Heart right ventricle (tissue), 16 donors: ENCODE data around the gene C2orf80. TPM values are rescaled to one million over a fixed set of nuclear protein-coding genes. Genes with fewer than 3 reads are reported as not detected.

ENCODE experiments used
- ATAC-seq, 8 donors: fragments of 200-7000 bp; cut with Tn5 transposase; one replicate each; pipeline ENCODE4 v1.9.1; 2020; ENCODE audit warnings: mild to moderate bottlenecking in 8 of 8, moderate library complexity in 8 of 8, moderate number of reproducible peaks in 1 of 8
- DNase-seq, 2 donors: peaks; one replicate each; pipeline ENCODE4 v3.0.0-alpha.2; 2020
- H3K27ac ChIP-seq, 10 donors: fragments of 200-600 bp; sonication (generic) in 2 of 10; one replicate each; pipeline versions ENCODE4 v1.5.0 to v1.8.0; 2020 to 2022; ENCODE audit warnings: mild to moderate bottlenecking in 3 of 10
- H3K27me3 ChIP-seq, 7 donors: fragments of 200-600 bp; one replicate each; pipeline ENCODE4 v1.8.0; 2021 to 2022; ENCODE audit warnings: mild to moderate bottlenecking in 2 of 7
- H3K36me3 ChIP-seq, 9 donors: fragments of 200-600 bp; sonication (generic) in 1 of 9; one replicate each; pipeline versions ENCODE4 v1.5.0 to v1.8.0; 2020 to 2022; ENCODE audit warnings: mild to moderate bottlenecking in 2 of 9
- H3K4me1 ChIP-seq, 9 donors: fragments of 200-600 bp; sonication (generic) in 1 of 9; one replicate each; pipeline versions ENCODE4 v1.5.0 to v1.8.0; 2020 to 2022; ENCODE audit warnings: mild to moderate bottlenecking in 4 of 9
- H3K4me3 ChIP-seq, 10 donors: fragments of 200-600 bp; sonication (generic) in 2 of 10; one replicate each; pipeline versions ENCODE4 v1.5.0 to v1.8.0; 2020 to 2022; ENCODE audit warnings: mild to moderate bottlenecking in 7 of 10, moderate library complexity in 2 of 10
- H3K9me3 ChIP-seq, 11 donors: fragments of 200-600 bp in 10 of 11; sonication (generic) in 2 of 11; one replicate each; pipeline versions ENCODE4 v1.5.0 to v1.8.0; 2013 to 2022; ENCODE audit warnings: mild to moderate bottlenecking in 2 of 11, control low read depth in 1 of 11, moderate library complexity in 1 of 11
- CTCF ChIP-seq, 9 donors: fragments of 200-600 bp; sonication (generic) in 2 of 9; IDR thresholded peaks; one replicate each; pipeline versions ENCODE4 v1.5.0 to v1.8.0; 2021 to 2022; ENCODE audit warnings: antibody characterized with exemption in 9 of 9, mild to moderate bottlenecking in 5 of 9, moderate library complexity in 1 of 9
- WGBS, 2 donors: extraction: QIAGEN DNeasy Blood & Tissue Kit; methylation state at CpG; one replicate each; pipeline ENCODE4 v1.1.7; 2013; ENCODE audit warnings: inconsistent platforms in 1 of 2; 5-methylcytosine and 5-hydroxymethylcytosine counted together
- intact Hi-C, 10 donors: fragments of 100-400 bp; cut with DNase I; formaldehyde crosslinking; loops; one replicate each; pipeline versions ENCODE4 v1.11.1 to v1.14.2; 2022
- polyA plus RNA-seq, 2 donors: library from polyadenylated mRNA; stranded (reverse); fragments of 200-250 nt; gene quantifications; one replicate each; pipeline ENCODE4 v1.2.3, GENCODE V29; 2013
- total RNA-seq, 10 donors: library from RNA; stranded (reverse); fragmentation: NEBNext Ultra II Directional in 3 of 10; extraction: Animal tissue kit (Norgen Biotek cat#: 25700) in 3 of 10; gene quantifications; one replicate each; pipeline versions ENCODE4 v1.2.1 to v1.2.4, GENCODE V29; 2021 to 2023
- donor health status: Arrhythmogenic right ventricular cardiomyopathy.
- donor health status: ischemic (EF 13 %, LVEDD 7.1; RV severe dilation, severe dysfunction).
- donor health status: healthy with polysubstance abuse.
- donor health status: DM: no; HTN: yes; CAD: no.
- donor health status: DM: no; HTN: no; CAD: no.
- donor health status: ischemic (EF 25% LVEDD 6.9; RV normal size, moderate dysfunction).
- donor health status: ischemic (EF 25% LVEDD 5.7; RV mildly dilated, moderate dysfunction).
- donor health status: healthy.
- donor health status: DM: yes; HTN: yes; CAD: no.
- donor health status: Ischemic cardiomyopathy.
- donor health status: ischemic (EF 35%, LVEDD 5.7; RV mildly dilated, moderate dysfunction).
- donor health status: nonischemic (EF 11% LVEDD 7.7; RV severe dilation, severe dysfunction).
- donor health status: DM: yes; HTN: yes; CAD: no.
- donor health status: PGD.
- donor health status: ischemic (EF 29% LVEDD 5.4; RV normal size, mild dysfunction).
- donor health status: nonischemic (EF 23%, LVEDD 6.1; RV moderate dilation, normal function).

The C2orf80 gene
- total and polyA plus RNA-seq, 12 donors = not detected

- Histone ChIP-seq H3K4me3 (no peak overlapping the region), H3K9me3 (peaks cover 0 to 8% (median 0%) of the 10 kb centered on the region in 11 donors), H3K4me1 (no peaks in the 10 kb centered on the region), H3K27me3 (no peaks in the 10 kb centered on the region), H3K27ac (no peak overlapping the region), H3K36me3 (no peaks in the 10 kb centered on the region)
- intact Hi-C loops = no loop called here
- no peak for TF ChIP-seq CTCF (IDR thresholded peaks at IDR 0.05)
- no peak for ATAC-seq
- no peak for DNase-seq
- WGBS, 2 donors = 76 to 88% methylated on average over 1 of the region's 1 CpG
Observed at GRCh38 chr2:208150956-208151355, 38.9 kb downstream of the C2orf80 start.

GRCh38 chr2:208150094-208150493 is 39.7 kb downstream of the C2orf80 start:
- ATAC-seq (no peak), DNase-seq (no peak)
- Histone ChIP-seq H3K36me3 (no peaks in the 10 kb centered on the region), H3K27me3 (no peaks in the 10 kb centered on the region), H3K4me3 (no peak overlapping the region), H3K27ac (no peak overlapping the region), H3K4me1 (no peaks in the 10 kb centered on the region), H3K9me3 (peaks cover 0 to 8% (median 0%) of the 10 kb centered on the region in 11 donors)
- no peak for TF ChIP-seq CTCF (IDR thresholded peaks at IDR 0.05)
- intact Hi-C loops = no loop called here

GRCh38 chr2:208148803-208149202 is 41.0 kb downstream of the C2orf80 start:
- no peak overlapping the region for H3K4me3 ChIP-seq
- 70 to 78% methylated on average over 2 of the region's 2 CpGs for WGBS, 2 donors
- H3K27ac ChIP-seq = no peak overlapping the region
- DNase-seq (no peak), ATAC-seq (no peak)
- intact Hi-C loops = no loop called here
- no peak for TF ChIP-seq CTCF (IDR thresholded peaks at IDR 0.05)
- H3K36me3 ChIP-seq = no peaks in the 10 kb centered on the region
- H3K27me3 ChIP-seq = no peaks in the 10 kb centered on the region
- peaks cover 0 to 8% (median 0%) of the 10 kb centered on the region in 11 donors for H3K9me3 ChIP-seq
- H3K4me1 ChIP-seq = no peaks in the 10 kb centered on the region

- DNase-seq (no peak), ATAC-seq (no peak)
- Histone ChIP-seq H3K4me1 (no peaks in the 10 kb centered on the region), H3K9me3 (peaks cover 0 to 8% (median 0%) of the 10 kb centered on the region in 11 donors), H3K27me3 (no peaks in the 10 kb centered on the region), H3K27ac (no peak overlapping the region), H3K36me3 (no peaks in the 10 kb centered on the region), H3K4me3 (no peak overlapping the region)
- intact Hi-C loops = no loop called here
- no peak for TF ChIP-seq CTCF (IDR thresholded peaks at IDR 0.05)
- WGBS, 2 donors = 71 to 74% methylated on average over 3 of the region's 3 CpGs
Observed at GRCh38 chr2:208147759-208148158, 42.1 kb downstream of the C2orf80 start.

GRCh38 chr2:208147008-208147407 is 42.8 kb downstream of the C2orf80 start:
- Histone ChIP-seq H3K4me1 (no peaks in the 10 kb centered on the region), H3K27ac (no peak overlapping the region), H3K36me3 (no peaks in the 10 kb centered on the region), H3K9me3 (peaks cover 0 to 8% (median 0%) of the 10 kb centered on the region in 11 donors), H3K27me3 (no peaks in the 10 kb centered on the region), H3K4me3 (no peak overlapping the region)
- no peak for TF ChIP-seq CTCF (IDR thresholded peaks at IDR 0.05)
- intact Hi-C loops = no loop called here
- DNase-seq (no peak), ATAC-seq (no peak)
